B cell (primary cell): Measurements from ENCODE around the gene ITSN1.

Experiments used
- CTCF ChIP-seq: fragments of 200-600 bp; IDR thresholded peaks from one replicate; pipeline ENCODE4 v1.8.0; 2022; ENCODE audit warnings: antibody characterized with exemption, mild to moderate bottlenecking
- EZH2 ChIP-seq: IDR thresholded peaks from 2 replicates; pipeline ENCODE4 v1.6.1; 2012; ENCODE audit warnings: borderline replicate concordance, low read depth, mild to moderate bottlenecking, moderate library complexity, low read length; ENCODE audit not compliant: insufficient read depth, poor library complexity, severe bottlenecking

GRCh38 chr21:33895356-33895755 lies 253.1 kb downstream of the ITSN1 start:
- TF ChIP-seq CTCF (no peak), EZH2 (no peak)
